NCI-H345 treated with DMSO at 0.1 percent for 48 hours (cell line): ENCODE results near the gene KIAA0232.

Experiments used
- DNase-seq: peaks from one replicate; lab custom pipeline; 2025; ENCODE audit not compliant: unreplicated experiment; lab: John Stamatoyannopoulos, UW

KIAA0232 gene

GRCh38 chr4:6845027-6845426 lies 62.5 kb downstream of the KIAA0232 start:
- no peak for DNase-seq

GRCh38 chr4:6845574-6845973 lies 63.0 kb downstream of the KIAA0232 start:
- DNase-seq = no peak

DNA sequence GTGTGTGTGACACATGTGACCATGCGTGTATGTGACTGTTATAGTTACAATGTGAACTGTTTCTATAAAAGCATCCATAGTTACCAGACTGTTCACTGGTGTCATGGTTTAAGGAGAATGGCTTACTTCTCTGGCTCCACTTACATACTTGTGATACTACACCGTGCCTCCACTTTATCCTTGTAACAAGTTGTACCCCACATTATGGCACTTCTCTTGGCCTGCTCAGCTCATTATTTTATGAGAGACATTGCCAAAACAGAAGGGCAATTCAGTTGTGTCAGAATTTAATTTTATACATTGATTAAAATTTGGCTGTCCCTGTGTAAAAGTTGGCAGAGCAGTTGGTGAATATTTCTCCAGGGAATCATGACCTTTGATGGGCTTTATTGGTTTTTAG lies 64.7 kb downstream of the KIAA0232 start:
- DNase-seq = no peak

DNA sequence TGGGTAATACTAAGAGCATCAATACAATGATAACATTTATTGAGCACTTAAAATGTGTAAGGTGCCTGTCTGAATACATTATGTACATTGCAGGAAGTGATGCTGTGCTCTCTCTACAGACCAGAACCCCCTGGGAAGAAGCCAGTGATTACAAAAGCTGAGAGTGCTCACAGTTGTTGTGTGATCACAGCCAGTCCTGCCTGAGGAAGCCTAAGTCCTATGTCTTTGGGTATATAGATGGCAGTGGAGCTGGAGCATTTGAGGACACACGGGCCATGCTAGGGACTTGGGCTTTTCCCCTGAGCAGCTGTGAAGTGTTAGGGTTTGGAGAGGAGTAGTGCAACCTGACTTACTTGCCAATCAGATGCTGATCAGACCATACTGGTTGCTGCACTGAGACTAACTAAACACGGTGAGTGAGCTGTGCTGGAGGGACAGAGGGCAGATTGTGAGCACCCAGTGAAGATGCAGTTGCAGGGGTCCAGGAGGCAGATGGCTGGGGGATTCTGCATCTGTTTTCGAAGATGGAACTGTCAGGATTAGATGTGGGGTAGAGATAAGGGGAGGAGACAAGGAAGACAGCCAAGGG lies 66.3 kb downstream of the KIAA0232 start:
- no peak for DNase-seq

DNA sequence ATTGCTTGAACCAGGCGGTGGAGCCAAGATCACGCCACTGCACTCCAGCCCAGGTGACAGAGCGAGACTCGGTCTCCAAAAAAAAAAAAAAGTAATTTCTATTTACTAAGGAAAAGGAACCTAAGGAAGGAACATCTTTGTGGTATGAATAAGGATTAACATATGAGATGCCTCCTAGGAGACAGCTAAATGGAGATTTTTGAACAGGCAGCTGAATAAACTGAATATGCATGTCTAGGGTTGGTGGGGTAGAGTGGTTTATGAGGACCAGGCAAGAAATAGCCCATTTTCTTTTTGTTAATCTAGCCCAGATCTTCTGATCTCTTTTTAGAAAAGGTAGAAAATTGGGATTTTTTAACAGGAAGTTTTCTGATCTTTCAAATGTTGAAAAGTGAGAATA lies 67.2 kb downstream of the KIAA0232 start:
- no peak for DNase-seq

DNA sequence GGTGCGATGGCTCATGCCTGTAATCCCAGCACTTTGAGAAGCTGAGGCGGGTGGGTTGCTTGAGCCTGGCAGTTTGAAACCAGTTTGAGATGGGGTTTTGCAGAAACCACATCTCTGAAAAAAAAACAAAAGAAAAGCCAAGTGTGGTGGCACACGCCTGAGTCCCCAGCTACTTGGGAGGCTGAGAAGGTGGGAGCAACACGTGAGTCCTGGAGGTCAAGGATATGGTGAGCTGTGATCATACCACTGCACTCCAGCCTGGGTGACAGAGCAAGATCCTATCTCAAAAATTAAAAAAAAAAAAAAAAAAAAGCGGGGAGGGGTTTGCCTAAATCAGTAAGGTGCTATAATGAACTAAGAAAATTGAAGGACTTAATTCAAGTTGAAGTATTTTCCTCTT lies 68.9 kb downstream of the KIAA0232 start:
- no peak for DNase-seq

DNA sequence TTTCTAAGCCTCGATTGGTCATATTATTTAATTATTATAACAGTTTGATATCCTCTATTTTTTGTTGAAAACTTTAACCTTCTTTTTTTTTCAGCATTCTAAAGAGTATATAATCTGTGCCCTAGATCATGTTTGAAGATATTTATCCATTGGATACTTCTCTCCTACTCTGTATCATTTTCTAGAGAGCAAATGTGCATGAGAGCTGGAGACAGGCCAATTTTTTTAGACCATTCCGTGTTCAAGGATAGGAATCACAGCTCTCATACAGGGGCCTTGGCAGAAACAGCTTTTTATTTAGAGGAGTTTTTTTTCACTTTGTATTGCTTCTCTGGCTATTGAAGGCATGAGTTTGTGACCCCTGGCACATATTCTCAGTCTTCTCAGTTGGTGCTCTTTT lies 69.4 kb downstream of the KIAA0232 start:
- DNase-seq = no peak

- DNase-seq = no peak
Measured at GRCh38 chr4:6852582-6852981, 70.1 kb downstream of the KIAA0232 start.

DNA sequence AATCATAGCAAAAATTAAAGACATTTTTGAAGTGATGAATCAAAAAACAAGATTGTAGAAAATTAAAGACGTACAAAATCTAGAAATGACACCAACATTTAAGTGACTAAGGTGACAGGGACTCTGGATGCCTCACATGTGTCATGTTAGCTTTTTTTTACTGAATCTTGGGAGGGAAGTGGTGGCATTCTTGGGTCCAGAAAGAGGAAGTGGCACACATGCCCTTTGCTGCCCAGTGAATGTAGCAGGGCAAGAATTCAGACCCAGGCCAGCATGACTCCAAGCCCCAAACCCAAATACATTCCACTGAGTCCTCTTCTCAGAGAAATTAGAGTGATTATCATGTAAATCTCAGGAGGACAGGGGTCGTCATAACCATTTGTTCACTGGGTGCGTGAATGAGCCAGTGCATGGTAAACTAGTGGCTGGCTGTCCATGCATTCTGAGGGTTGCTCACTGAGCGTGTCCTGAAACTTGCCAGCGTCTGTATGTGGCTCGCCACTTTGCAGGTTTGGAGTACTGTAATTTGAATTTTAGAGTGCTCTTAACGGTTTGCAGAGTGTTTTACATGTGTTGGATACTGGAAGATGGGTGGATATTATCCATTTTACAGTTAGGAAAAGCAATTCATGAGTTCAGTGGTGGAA lies 71.7 kb downstream of the KIAA0232 start:
- DNase-seq = no peak

DNA sequence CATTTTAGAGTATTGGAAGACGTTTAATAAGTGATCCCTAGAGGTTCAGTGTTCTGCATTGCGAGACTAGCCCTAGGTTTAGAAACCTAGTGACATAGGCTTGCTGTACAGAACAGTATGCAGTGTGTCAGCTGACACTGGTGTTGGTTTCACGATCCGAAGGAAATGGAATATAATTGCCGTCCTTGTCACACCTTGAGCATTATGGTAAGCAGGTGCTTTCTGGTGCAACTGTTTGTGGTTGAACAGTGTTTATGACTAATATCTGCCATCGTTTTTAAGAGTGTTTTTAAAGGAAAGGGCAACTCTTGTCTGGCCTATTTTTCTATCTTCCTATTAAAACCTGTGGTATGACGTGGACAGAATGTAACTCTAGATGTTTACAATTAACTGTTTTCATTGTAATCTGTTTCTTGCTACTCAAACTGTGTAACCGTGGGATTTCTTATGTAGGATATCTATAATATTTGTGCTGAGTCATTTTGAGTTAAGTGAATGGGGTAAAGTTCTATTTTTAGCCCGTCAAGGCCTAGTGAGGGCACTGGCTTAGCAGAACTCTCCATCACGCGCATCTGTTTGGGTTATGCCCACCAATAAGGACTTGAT lies 73.3 kb downstream of the KIAA0232 start:
- DNase-seq = no peak

DNA sequence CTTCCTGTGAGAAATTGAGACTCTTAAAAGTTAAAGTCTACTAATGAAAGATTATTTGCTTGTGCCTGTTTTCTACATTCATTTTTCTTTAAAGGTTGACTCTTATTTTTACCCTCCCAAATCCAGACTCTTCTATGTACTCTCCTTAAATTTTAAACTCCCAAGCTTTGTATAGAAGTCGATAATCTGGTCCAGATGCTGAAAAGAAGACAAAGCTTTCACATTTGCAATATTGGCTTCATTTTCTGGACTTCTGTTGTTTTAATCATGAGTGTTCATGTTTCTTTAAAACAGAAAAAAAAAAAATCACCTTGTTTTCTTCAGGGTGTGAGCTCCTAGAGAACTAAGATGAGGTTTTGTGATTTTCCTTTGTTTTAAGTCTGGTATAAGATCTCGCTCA lies 73.9 kb downstream of the KIAA0232 start:
- DNase-seq = no peak

DNA sequence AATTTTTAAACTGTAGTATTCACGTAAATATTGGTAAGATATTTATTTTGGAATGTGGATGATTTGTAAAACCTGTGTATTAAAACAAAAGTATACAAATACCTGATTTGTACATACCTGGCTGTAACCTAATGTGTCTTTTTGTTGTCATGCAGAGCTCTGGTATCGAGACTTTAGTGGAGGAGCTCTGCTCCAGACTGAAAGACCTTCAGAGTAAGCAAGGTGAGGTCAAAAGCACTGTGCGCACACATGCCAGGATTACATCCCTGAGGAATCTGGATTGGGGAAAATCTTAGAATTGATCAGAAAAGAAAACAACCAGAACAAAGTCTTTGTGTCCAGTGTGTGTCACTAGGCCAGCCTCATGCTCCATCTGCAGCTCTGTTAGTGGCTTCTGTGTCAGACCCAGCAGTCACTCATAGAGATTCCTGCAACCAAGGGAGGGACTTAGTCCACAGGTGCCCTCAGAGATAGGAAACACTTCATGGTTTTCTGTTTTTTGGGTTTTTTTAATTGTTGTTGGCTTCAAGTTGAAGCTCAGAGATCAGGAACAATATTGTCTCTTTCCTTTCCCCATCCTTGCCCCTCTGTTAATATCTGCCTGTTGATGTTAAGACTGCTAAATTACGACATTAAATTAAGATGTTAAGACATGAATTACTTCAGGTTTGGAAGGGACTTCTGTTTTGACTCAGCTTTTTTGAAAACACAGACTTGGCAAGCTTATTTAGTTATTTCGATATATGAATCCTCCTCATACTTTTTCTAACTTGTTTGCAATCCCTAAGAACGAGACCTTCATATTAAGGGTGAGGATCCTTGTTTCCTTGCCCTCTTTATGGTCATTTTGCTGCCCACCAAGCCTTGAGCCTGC lies 74.7 kb downstream of the KIAA0232 start:
- DNase-seq = no peak

- DNase-seq = no peak
Measured at GRCh38 chr4:6858997-6859396, 76.5 kb downstream of the KIAA0232 start.

DNA sequence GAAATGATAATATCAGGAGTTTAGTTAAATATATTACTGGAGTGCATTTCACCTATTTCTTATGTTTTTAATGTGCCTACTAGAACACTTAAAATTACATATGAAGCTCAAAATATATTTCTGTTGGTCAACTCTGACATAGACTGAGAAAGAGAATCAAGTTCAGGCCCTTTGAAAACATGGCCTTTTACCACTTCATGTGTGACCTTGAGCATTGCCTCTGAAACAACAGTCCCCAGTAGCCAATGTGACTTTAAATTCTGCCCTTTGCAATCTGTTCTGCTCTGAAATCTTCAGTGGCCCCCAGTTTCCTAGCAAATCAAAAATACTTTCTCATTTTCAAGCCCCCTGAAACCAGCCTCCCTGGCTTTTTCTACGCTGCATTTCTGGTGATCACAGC lies 77.0 kb downstream of the KIAA0232 start:
- no peak for DNase-seq

DNA sequence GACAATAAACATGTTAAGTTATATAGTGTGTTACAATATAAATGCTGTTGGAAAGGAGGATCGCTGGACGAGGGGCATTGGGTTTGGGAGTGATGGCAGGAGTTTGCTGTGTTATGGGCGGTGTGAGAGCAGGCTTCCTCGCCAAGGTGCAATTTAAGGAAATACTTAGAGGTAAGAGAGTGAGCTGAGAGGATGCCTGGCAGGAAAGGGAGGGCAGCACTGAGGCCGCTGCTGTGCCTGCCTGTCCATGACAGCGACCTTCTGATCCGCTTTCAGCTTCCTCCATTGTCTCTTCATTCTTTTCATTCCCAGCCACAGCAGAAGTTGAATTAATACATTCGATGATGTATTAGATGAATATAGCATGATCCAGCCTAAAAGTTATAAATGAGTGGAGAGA lies 85.9 kb downstream of the KIAA0232 start:
- DNase-seq = no peak

DNA sequence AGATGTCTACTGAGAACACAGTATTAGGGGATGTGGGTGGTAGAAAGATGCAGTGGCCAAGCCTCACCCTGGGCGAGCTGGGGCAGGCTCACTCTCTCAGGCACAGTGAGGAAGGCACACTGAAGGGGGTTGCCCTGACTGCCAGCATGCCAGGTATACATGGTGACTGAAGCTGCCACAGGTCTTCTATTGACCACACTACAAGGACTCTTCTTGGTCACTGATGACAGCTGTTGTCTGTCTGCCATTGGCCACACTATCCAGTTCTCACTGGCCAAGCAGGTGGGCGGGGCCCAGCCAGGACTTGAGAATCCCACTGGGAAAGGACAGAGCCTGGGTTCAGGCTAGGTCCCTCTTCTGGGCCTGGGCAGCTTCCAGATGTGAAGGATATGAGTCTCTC lies 87.4 kb downstream of the KIAA0232 start:
- DNase-seq = no peak

- no peak for DNase-seq
Measured at GRCh38 chr4:6873291-6873690, 90.8 kb downstream of the KIAA0232 start.

- no peak for DNase-seq
Measured at GRCh38 chr4:6873792-6874461, 91.4 kb downstream of the KIAA0232 start.

DNA sequence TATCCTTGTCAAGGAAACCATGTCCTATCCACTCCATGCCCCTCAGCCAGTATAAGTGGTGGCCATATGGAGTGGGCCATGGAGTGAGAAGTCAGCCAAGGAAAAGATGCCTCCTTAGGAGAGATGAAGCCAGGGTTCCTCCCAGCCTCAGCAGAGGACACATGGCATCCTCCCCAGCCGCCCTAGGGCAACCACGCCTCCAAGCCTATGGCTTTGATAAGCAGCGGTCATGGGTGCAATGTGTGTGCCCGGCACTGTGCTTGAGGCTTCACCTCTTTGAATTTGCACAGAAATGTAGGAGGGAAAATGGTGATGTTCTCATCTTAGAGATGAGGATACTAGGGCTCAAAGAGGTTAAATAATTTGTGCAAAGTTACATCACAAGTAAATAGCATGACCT lies 92.5 kb downstream of the KIAA0232 start:
- DNase-seq = no peak

- DNase-seq = no peak
Measured at GRCh38 chr4:6875431-6875831, 92.9 kb downstream of the KIAA0232 start.

DNA sequence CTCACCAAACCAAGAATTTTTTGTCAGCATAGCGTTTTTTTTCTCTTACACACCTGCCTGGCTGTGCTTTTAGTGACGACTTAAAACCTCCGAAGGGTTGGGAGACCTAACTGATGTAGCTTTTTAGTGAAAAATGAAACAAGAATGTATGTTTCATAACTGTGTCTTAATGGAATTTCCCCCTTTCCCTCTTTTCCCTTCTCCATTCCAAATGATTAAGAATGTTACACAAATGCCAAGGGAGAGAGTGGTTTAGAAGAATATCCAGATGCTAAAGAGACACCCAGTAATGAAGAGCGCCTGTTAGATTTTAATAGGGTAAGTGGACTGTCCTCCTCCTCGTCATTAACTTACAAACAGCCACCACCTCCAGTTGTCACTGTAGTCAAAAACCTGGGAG lies 93.9 kb downstream of the KIAA0232 start:
- no peak for DNase-seq
